ENCODE measurements around the gene FGF12.

DNA sequence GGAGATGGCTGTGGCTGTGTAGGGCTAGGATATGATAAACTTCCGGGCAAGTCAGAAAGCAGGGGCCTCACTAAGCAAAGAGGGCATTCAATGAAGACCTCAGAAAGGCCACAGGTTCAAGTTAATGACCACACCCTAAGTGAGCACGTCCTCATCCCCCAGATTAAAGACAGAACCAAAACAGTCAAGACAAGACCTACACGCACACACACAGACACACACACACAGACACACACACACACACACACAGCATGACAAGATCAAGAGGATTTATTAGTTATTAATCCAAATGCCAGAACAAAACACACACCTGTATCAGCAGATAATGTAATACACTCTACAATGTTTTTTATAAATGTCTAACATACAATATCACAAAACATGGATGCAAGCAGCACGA is 546.2 kb downstream of the FGF12 start:
- TF ChIP-seq POLR2A (IDR thresholded peaks at IDR 0.05) (no peak), EP300 (IDR thresholded peaks at IDR 0.05) (no peak)
- TF ChIP-seq, protein P1, sequence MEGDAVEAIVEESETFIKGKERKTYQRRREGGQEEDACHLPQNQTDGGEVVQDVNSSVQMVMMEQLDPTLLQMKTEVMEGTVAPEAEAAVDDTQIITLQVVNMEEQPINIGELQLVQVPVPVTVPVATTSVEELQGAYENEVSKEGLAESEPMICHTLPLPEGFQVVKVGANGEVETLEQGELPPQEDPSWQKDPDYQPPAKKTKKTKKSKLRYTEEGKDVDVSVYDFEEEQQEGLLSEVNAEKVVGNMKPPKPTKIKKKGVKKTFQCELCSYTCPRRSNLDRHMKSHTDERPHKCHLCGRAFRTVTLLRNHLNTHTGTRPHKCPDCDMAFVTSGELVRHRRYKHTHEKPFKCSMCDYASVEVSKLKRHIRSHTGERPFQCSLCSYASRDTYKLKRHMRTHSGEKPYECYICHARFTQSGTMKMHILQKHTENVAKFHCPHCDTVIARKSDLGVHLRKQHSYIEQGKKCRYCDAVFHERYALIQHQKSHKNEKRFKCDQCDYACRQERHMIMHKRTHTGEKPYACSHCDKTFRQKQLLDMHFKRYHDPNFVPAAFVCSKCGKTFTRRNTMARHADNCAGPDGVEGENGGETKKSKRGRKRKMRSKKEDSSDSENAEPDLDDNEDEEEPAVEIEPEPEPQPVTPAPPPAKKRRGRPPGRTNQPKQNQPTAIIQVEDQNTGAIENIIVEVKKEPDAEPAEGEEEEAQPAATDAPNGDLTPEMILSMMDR (IDR thresholded peaks at IDR 0.05): no peak

All from tibial nerve (tissue), 4 donors.